ENCODE results near the gene ASB6. TPM values are rescaled to one million over a fixed set of nuclear protein-coding genes. Genes with fewer than 3 reads are reported as not detected.
"Not testable (repeated sequence)": the region's sequence is repeated elsewhere in the genome, so short reads cannot be mapped to it uniquely, and the experiment has no call there.

Gene ASB6
- total RNA-seq, 1 donor from 2014 or later, result 16.7 TPM

DNA sequence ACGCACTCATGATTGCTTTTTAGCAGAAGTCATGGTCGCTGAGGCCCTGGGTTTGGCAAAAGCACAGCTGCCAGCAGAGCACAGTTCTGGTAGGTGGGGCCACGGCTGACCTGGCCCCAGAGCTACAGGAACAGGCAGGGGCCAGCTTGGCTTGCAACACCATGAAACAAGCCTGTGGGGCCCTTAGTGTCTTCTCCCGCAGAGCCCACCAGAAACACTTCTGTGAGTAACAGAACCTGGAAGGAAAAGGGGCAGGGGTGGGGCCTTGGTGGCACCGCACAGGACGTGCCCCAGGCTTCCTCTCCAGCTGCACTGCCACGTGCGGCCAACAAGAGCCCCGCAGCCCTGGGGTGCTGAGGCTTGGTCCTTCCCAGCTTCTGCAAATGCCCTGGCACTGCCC, 4.8 kb downstream of the ASB6 start:
- Histone ChIP-seq H3K9me3 (no peaks in the 10 kb centered on the region), H3K36me3 (peaks cover 72% of the 10 kb centered on the region), H3K27me3 (no peaks in the 10 kb centered on the region), H3K4me1 (peaks cover 19% of the 10 kb centered on the region), H3K27ac (no peak overlapping the region), H3K4me3 (no peak overlapping the region)
- DNase-seq, result no peak
- no peak for ATAC-seq
- intact Hi-C loops (cut with DNase I), result no loop called here
- TF ChIP-seq, protein P1, sequence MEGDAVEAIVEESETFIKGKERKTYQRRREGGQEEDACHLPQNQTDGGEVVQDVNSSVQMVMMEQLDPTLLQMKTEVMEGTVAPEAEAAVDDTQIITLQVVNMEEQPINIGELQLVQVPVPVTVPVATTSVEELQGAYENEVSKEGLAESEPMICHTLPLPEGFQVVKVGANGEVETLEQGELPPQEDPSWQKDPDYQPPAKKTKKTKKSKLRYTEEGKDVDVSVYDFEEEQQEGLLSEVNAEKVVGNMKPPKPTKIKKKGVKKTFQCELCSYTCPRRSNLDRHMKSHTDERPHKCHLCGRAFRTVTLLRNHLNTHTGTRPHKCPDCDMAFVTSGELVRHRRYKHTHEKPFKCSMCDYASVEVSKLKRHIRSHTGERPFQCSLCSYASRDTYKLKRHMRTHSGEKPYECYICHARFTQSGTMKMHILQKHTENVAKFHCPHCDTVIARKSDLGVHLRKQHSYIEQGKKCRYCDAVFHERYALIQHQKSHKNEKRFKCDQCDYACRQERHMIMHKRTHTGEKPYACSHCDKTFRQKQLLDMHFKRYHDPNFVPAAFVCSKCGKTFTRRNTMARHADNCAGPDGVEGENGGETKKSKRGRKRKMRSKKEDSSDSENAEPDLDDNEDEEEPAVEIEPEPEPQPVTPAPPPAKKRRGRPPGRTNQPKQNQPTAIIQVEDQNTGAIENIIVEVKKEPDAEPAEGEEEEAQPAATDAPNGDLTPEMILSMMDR (IDR thresholded peaks at IDR 0.05), result no peak

DNA sequence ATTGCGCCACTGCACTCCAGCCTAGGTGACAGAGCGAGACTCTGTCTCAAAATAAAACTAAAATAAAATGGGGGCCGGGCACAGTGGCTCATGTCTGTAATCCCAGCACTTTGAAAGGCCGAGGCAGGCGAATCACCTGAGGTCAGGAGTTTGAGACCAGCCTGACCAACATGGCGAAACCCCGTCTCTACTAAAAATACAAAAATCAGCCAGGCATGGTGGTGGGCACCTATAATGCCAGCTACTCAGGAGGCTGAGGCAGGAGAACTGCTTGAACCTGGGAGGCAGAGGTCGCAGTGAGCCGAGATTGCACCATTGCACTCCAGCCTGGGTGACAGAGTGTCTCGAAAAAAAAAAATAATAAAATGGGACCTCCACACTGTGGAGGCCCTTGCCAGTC, 5.6 kb downstream of the ASB6 start:
- peaks cover 19% of the 10 kb centered on the region for H3K4me1 ChIP-seq
- H3K4me3 ChIP-seq; DNase-seq; ATAC-seq; intact Hi-C loops (cut with DNase I); H3K27ac ChIP-seq; H3K9me3 ChIP-seq; H3K27me3 ChIP-seq: not testable (repeated sequence)
- H3K36me3 ChIP-seq, result peaks cover 72% of the 10 kb centered on the region

DNA sequence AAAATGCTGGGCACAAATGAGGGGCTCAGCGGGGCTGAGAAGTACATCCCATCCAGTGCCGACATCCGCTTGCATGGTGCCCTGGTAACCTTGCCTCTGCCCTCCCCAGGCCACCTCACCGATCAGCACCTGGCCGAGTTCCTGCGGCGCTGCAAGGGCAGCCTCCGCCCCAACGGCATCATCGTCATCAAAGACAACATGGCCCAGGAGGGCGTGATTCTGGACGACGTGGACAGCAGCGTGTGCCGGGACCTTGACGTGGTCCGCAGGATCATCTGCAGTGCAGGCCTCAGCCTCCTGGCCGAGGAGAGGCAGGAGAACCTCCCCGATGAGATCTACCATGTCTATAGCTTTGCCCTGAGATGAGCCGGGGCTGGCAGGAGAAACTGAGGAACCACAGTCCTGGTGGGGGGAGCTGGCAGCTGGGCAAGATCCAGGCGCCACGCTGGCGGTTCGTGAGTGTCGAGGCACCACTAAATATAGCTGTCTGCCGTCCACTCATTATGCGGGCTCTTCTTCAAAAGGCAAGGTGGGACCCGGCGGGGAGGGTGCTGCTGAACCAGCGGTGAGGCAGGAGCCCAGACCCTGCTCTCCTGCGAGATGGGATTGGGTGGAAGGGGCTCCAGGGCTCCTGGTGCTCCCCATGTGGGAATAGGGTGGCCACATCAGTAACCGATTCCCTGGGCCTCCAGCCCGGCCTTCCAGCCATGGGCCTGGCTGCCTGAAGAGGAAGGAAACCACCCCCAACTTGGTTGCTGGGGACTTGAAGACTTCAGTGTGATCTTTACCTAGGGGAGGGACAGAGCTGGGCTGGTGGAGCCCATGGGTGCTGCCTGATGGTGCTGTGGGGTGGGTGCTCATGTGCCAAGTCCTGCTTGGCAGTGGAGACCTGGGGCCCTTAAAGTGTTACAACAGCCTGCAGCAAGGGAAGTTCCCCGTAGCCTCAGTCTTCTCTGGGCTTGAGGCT, 6.6 kb downstream of the ASB6 start:
- TF ChIP-seq, protein P1 (IDR thresholded peaks at IDR 0.05), result no peak
- ATAC-seq (no peak), DNase-seq (no peak)
- Histone ChIP-seq H3K27ac (no peak overlapping the region), H3K4me3 (no peak overlapping the region), H3K4me1 (peaks cover 9% of the 10 kb centered on the region), H3K36me3 (peaks cover 72% of the 10 kb centered on the region), H3K9me3 (no peaks in the 10 kb centered on the region), H3K27me3 (no peaks in the 10 kb centered on the region)
- intact Hi-C loops (cut with DNase I), result no loop called here

DNA sequence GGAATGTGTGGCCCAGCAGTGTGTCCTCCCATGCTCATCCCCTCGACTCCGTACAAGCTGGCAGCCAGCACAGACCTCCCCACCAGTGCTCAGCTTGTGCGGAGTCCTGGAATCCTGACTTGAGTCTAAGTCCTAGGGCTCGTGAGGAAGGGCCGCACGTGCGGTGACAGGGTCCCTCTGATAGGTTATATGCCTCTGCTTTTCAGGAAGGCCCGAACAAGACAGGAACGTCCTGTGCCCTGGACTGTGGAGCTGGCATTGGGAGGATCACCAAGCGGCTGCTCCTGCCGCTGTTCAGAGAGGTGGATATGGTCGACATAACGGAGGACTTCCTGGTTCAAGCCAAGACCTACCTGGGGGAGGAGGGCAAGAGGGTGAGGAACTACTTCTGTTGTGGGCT, 8.1 kb downstream of the ASB6 start:
- TF ChIP-seq, protein P1 (IDR thresholded peaks at IDR 0.05), result no peak
- DNase-seq (no peak), ATAC-seq (no peak)
- intact Hi-C loops (cut with DNase I), result no loop called here
- no peak overlapping the region for H3K4me3 ChIP-seq
- no peaks in the 10 kb centered on the region for H3K9me3 ChIP-seq
- H3K4me1 ChIP-seq, result peaks cover 14% of the 10 kb centered on the region
- no peak overlapping the region for H3K27ac ChIP-seq
- H3K27me3 ChIP-seq, result no peaks in the 10 kb centered on the region
- peaks cover 62% of the 10 kb centered on the region for H3K36me3 ChIP-seq

DNA sequence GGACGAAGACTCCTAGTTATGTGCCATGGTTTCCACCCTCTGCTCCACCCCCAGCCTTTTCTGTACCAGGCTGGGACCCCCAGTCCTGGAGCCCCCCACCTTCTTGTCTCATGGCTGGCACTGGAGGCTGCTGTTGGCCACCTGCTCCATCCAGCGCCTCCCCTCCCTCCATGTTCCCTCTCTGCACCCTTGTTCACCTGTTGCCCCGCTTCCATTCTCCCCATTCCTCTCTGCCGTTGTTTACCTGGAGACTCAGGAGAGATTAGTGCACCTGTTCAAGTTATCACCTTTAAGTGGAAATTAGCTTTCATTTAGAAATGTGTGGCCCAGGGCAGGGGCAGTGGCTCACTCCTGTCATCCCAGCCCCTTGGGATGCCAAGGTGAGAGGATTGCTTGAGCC, 8.7 kb downstream of the ASB6 start:
- peaks cover 56% of the 10 kb centered on the region for H3K36me3 ChIP-seq
- no peak overlapping the region for H3K27ac ChIP-seq
- intact Hi-C loops (cut with DNase I), result no loop called here
- no peaks in the 10 kb centered on the region for H3K9me3 ChIP-seq
- no peak for ATAC-seq
- H3K27me3 ChIP-seq, result no peaks in the 10 kb centered on the region
- no peak for DNase-seq
- peaks cover 18% of the 10 kb centered on the region for H3K4me1 ChIP-seq
- TF ChIP-seq, protein P1 (IDR thresholded peaks at IDR 0.05), result no peak
- no peak overlapping the region for H3K4me3 ChIP-seq

DNA sequence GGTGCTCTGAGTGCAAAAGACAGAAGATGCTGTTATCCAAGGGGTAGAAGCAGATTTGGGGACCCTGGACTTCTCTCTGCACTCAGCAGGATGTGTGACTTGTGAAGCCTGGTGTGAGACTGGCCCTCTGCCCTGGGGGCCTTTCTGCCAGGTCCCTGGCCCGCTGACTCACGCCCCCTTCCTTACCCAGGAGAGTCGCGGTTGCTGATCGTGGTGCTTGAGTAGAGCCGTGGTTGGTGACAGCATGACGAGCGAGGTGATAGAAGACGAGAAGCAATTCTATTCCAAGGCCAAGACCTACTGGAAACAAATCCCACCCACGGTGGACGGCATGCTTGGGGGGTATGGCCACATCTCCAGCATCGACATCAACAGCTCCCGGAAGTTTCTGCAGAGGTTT, 9.5 kb downstream of the ASB6 start:
- Histone ChIP-seq H3K9me3 (no peaks in the 10 kb centered on the region), H3K36me3 (peaks cover 48% of the 10 kb centered on the region), H3K27me3 (no peaks in the 10 kb centered on the region), H3K4me3 (no peak overlapping the region), H3K27ac (no peak overlapping the region), H3K4me1 (peaks cover 26% of the 10 kb centered on the region)
- DNase-seq, result no peak
- TF ChIP-seq, protein P1 (IDR thresholded peaks at IDR 0.05), result no peak
- no peak for ATAC-seq
- intact Hi-C loops (cut with DNase I), result no loop called here
